ENCODE results near the gene CDK14.

The CDK14 gene

GRCh38 chr7:90661290-90662151 is 65.4 kb downstream of the CDK14 start:
- TF ChIP-seq RAD21 (IDR thresholded peaks at IDR 0.05; ENCODE audit: low read depth), result no peak
- TF ChIP-seq CREB1 (IDR thresholded peaks at IDR 0.05; ENCODE audit: low read depth), result no peak
- TF ChIP-seq CEBPB (IDR thresholded peaks at IDR 0.05), result no peak
- TF ChIP-seq REST (IDR thresholded peaks at IDR 0.05; ENCODE audit: low read depth), result no peak
- no peak for TF ChIP-seq EGR1 (IDR thresholded peaks at IDR 0.05)
- no peak for TF ChIP-seq MAX (IDR thresholded peaks at IDR 0.05)
- TF ChIP-seq ZBTB7A (IDR thresholded peaks at IDR 0.05; ENCODE audit: low read depth), result no peak

GRCh38 chr7:90663176-90663575 is 67.1 kb downstream of the CDK14 start:
- no peak for TF ChIP-seq RAD21 (IDR thresholded peaks at IDR 0.05; ENCODE audit: low read depth)
- TF ChIP-seq YY1 (IDR thresholded peaks at IDR 0.05; ENCODE audit: low read depth), result no peak
- TF ChIP-seq EP300 (IDR thresholded peaks at IDR 0.05; ENCODE audit: borderline replicate concordance), result no peak
- TF ChIP-seq NFIC (IDR thresholded peaks at IDR 0.05), result no peak
- TF ChIP-seq TCF12 (IDR thresholded peaks at IDR 0.05; ENCODE audit: low read depth), result no peak
- TF ChIP-seq FOXM1 (IDR thresholded peaks at IDR 0.05; ENCODE audit: borderline replicate concordance, low read depth), result no peak
- no peak for TF ChIP-seq CREB1 (IDR thresholded peaks at IDR 0.05; ENCODE audit: low read depth)
- TF ChIP-seq TAF1 (IDR thresholded peaks at IDR 0.05; ENCODE audit: low read depth), result no peak
- no peak for TF ChIP-seq TEAD4 (IDR thresholded peaks at IDR 0.05)
- no peak for TF ChIP-seq MAX (IDR thresholded peaks at IDR 0.05)

- TF ChIP-seq TAF1 (IDR thresholded peaks at IDR 0.05; ENCODE audit: low read depth), result no peak
- TF ChIP-seq NFIC (IDR thresholded peaks at IDR 0.05), result no peak
- TF ChIP-seq REST (IDR thresholded peaks at IDR 0.05; ENCODE audit: low read depth), result no peak
- TF ChIP-seq USF1 (IDR thresholded peaks at IDR 0.05), result no peak
- no peak for TF ChIP-seq MAX (IDR thresholded peaks at IDR 0.05)
Observed at GRCh38 chr7:90666186-90666585, 70.1 kb downstream of the CDK14 start.

GRCh38 chr7:90668992-90669391 is 72.9 kb downstream of the CDK14 start:
- TF ChIP-seq ZBTB7A (IDR thresholded peaks at IDR 0.05; ENCODE audit: low read depth) (no peak), TEAD4 (IDR thresholded peaks at IDR 0.05) (no peak), RAD21 (IDR thresholded peaks at IDR 0.05; ENCODE audit: low read depth) (no peak), YY1 (IDR thresholded peaks at IDR 0.05; ENCODE audit: low read depth) (no peak), EP300 (IDR thresholded peaks at IDR 0.05; ENCODE audit: borderline replicate concordance) (no peak)

- TF ChIP-seq FOXM1 (IDR thresholded peaks at IDR 0.05; ENCODE audit: borderline replicate concordance, low read depth), result no peak
- TF ChIP-seq RAD21 (IDR thresholded peaks at IDR 0.05; ENCODE audit: low read depth), result no peak
- no peak for TF ChIP-seq REST (IDR thresholded peaks at IDR 0.05; ENCODE audit: low read depth)
- TF ChIP-seq EGR1 (IDR thresholded peaks at IDR 0.05), result no peak
- no peak for TF ChIP-seq EP300 (IDR thresholded peaks at IDR 0.05; ENCODE audit: borderline replicate concordance)
- TF ChIP-seq TCF12 (IDR thresholded peaks at IDR 0.05; ENCODE audit: low read depth), result no peak
- no peak for TF ChIP-seq USF1 (IDR thresholded peaks at IDR 0.05)
- no peak for TF ChIP-seq CREB1 (IDR thresholded peaks at IDR 0.05; ENCODE audit: low read depth)
- no peak for TF ChIP-seq TEAD4 (IDR thresholded peaks at IDR 0.05)
- TF ChIP-seq TAF1 (IDR thresholded peaks at IDR 0.05; ENCODE audit: low read depth), result no peak
- no peak for TF ChIP-seq CEBPB (IDR thresholded peaks at IDR 0.05)
- TF ChIP-seq MAX (IDR thresholded peaks at IDR 0.05), result no peak
- TF ChIP-seq ZBTB7A (IDR thresholded peaks at IDR 0.05; ENCODE audit: low read depth), result no peak
Observed at GRCh38 chr7:90669492-90669891, 73.4 kb downstream of the CDK14 start.
